ENCODE measurements around the gene PHF2. TPM values are rescaled to one million over a fixed set of nuclear protein-coding genes. Genes with fewer than 3 reads are reported as not detected.

PHF2 gene
- total and polyA plus RNA-seq, 2 experiments from 2014 or later, result 4.3 to 11.8 TPM

DNA sequence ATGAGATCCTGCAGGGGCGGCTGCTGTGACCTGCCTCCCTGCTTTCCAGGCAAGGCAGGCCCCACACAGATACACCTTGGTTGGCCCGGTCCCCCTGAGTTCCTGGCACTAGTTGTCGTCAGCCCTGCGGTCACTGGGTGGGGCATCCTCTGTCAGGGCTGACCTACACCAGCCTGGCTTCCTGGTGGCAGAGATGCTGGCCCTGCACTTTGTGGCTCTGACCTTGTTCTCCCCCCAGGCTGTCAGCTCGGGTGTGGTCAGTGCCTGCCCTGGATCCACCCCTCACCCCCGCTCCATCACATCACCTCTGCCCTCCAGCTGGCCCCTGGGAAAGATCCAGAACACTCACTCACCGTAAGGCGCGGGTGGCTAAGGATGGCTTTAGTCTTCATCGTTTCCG, 74.1 kb downstream of the PHF2 start:
- Histone ChIP-seq H4K20me1 (replicated peaks; ENCODE audit: insufficient read depth) (no peaks in the 10 kb centered on the region), H3K4me1 (ENCODE audit: insufficient read depth) (no peaks in the 10 kb centered on the region), H3K79me2 (replicated peaks; ENCODE audit: insufficient read depth) (no peaks in the 10 kb centered on the region), H2AFZ (no peak overlapping the region), H3F3A (replicated peaks; ENCODE audit: low read depth) (no peaks in the 10 kb centered on the region), H3K9me2 (ENCODE audit: insufficient read depth) (no peaks in the 10 kb centered on the region), H3K4me2 (no peak overlapping the region), H3K27ac (ENCODE audit: low read depth) (no peak overlapping the region), H3K4me3 (no peak overlapping the region), H3K27me3 (ENCODE audit: insufficient read depth) (no peaks in the 10 kb centered on the region), H3K36me3 (ENCODE audit: insufficient read depth) (no peaks in the 10 kb centered on the region)
- Mint-ChIP-seq H3K27me3 (ENCODE audit: insufficient read depth, low read depth, poor library complexity) (peaks cover 2% of the 10 kb centered on the region), H3K4me3 (no peak overlapping the region), H3K36me3 (ENCODE audit: low read depth) (no peaks in the 10 kb centered on the region), H3K9me3 (no peaks in the 10 kb centered on the region), H3K4me1 (no peaks in the 10 kb centered on the region), H3K27ac (no peak overlapping the region)
- DNase-seq (ENCODE audit: low spot score) (no peak), ATAC-seq (no peak)
- TF ChIP-seq, protein P1, sequence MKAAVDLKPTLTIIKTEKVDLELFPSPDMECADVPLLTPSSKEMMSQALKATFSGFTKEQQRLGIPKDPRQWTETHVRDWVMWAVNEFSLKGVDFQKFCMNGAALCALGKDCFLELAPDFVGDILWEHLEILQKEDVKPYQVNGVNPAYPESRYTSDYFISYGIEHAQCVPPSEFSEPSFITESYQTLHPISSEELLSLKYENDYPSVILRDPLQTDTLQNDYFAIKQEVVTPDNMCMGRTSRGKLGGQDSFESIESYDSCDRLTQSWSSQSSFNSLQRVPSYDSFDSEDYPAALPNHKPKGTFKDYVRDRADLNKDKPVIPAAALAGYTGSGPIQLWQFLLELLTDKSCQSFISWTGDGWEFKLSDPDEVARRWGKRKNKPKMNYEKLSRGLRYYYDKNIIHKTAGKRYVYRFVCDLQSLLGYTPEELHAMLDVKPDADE (IDR thresholded peaks at IDR 0.05), result no peak
- TF ChIP-seq ZNF331 (CRISPR knock-in tag; IDR thresholded peaks at IDR 0.05; ENCODE audit: low read depth) (no peak), CREB1 (CRISPR knock-in tag; IDR thresholded peaks at IDR 0.05; ENCODE audit: low read depth) (no peak), JUNB (IDR thresholded peaks at IDR 0.05; ENCODE audit: unreplicated experiment) (no peak), ZNF114 (CRISPR knock-in tag; IDR thresholded peaks at IDR 0.05) (no peak), NANOG (IDR thresholded peaks at IDR 0.05; ENCODE audit: borderline replicate concordance) (no peak), POLR2AphosphoS5 (IDR thresholded peaks at IDR 0.05; ENCODE audit: low read depth) (no peak), STAT1 (IDR thresholded peaks at IDR 0.05; ENCODE audit: unreplicated experiment) (no peak), EZH2 (IDR thresholded peaks at IDR 0.05; ENCODE audit: low read depth, unreplicated experiment) (no peak), EZH2phosphoT487 (IDR thresholded peaks at IDR 0.05; ENCODE audit: unreplicated experiment) (no peak)
- TF ChIP-seq, protein P2, sequence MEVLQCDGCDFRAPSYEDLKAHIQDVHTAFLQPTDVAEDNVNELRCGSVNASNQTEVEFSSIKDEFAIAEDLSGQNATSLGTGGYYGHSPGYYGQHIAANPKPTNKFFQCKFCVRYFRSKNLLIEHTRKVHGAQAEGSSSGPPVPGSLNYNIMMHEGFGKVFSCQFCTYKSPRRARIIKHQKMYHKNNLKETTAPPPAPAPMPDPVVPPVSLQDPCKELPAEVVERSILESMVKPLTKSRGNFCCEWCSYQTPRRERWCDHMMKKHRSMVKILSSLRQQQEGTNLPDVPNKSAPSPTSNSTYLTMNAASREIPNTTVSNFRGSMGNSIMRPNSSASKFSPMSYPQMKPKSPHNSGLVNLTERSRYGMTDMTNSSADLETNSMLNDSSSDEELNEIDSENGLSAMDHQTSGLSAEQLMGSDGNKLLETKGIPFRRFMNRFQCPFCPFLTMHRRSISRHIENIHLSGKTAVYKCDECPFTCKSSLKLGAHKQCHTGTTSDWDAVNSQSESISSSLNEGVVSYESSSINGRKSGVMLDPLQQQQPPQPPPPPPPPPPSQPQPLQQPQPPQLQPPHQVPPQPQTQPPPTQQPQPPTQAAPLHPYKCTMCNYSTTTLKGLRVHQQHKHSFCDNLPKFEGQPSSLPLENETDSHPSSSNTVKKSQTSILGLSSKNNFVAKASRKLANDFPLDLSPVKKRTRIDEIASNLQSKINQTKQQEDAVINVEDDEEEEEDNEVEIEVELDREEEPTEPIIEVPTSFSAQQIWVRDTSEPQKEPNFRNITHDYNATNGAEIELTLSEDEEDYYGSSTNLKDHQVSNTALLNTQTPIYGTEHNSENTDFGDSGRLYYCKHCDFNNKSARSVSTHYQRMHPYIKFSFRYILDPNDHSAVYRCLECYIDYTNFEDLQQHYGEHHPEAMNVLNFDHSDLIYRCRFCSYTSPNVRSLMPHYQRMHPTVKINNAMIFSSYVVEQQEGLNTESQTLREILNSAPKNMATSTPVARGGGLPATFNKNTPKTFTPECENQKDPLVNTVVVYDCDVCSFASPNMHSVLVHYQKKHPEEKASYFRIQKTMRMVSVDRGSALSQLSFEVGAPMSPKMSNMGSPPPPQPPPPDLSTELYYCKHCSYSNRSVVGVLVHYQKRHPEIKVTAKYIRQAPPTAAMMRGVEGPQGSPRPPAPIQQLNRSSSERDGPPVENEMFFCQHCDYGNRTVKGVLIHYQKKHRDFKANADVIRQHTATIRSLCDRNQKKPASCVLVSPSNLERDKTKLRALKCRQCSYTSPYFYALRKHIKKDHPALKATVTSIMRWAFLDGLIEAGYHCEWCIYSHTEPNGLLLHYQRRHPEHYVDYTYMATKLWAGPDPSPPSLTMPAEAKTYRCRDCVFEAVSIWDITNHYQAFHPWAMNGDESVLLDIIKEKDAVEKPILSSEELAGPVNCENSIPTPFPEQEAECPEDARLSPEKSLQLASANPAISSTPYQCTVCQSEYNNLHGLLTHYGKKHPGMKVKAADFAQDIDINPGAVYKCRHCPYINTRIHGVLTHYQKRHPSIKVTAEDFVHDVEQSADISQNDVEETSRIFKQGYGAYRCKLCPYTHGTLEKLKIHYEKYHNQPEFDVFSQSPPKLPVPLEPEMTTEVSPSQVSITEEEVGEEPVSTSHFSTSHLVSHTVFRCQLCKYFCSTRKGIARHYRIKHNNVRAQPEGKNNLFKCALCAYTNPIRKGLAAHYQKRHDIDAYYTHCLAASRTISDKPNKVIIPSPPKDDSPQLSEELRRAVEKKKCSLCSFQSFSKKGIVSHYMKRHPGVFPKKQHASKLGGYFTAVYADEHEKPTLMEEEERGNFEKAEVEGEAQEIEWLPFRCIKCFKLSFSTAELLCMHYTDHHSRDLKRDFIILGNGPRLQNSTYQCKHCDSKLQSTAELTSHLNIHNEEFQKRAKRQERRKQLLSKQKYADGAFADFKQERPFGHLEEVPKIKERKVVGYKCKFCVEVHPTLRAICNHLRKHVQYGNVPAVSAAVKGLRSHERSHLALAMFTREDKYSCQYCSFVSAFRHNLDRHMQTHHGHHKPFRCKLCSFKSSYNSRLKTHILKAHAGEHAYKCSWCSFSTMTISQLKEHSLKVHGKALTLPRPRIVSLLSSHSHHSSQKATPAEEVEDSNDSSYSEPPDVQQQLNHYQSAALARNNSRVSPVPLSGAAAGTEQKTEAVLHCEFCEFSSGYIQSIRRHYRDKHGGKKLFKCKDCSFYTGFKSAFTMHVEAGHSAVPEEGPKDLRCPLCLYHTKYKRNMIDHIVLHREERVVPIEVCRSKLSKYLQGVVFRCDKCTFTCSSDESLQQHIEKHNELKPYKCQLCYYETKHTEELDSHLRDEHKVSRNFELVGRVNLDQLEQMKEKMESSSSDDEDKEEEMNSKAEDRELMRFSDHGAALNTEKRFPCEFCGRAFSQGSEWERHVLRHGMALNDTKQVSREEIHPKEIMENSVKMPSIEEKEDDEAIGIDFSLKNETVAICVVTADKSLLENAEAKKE (CRISPR knock-in tag; IDR thresholded peaks at IDR 0.05), result no peak
- TF ChIP-seq, protein P3, sequence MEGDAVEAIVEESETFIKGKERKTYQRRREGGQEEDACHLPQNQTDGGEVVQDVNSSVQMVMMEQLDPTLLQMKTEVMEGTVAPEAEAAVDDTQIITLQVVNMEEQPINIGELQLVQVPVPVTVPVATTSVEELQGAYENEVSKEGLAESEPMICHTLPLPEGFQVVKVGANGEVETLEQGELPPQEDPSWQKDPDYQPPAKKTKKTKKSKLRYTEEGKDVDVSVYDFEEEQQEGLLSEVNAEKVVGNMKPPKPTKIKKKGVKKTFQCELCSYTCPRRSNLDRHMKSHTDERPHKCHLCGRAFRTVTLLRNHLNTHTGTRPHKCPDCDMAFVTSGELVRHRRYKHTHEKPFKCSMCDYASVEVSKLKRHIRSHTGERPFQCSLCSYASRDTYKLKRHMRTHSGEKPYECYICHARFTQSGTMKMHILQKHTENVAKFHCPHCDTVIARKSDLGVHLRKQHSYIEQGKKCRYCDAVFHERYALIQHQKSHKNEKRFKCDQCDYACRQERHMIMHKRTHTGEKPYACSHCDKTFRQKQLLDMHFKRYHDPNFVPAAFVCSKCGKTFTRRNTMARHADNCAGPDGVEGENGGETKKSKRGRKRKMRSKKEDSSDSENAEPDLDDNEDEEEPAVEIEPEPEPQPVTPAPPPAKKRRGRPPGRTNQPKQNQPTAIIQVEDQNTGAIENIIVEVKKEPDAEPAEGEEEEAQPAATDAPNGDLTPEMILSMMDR (conservative IDR thresholded peaks at IDR 0.05; ENCODE audit: low read depth in 2 of 2), result no peak
- TF ChIP-seq, protein P4, sequence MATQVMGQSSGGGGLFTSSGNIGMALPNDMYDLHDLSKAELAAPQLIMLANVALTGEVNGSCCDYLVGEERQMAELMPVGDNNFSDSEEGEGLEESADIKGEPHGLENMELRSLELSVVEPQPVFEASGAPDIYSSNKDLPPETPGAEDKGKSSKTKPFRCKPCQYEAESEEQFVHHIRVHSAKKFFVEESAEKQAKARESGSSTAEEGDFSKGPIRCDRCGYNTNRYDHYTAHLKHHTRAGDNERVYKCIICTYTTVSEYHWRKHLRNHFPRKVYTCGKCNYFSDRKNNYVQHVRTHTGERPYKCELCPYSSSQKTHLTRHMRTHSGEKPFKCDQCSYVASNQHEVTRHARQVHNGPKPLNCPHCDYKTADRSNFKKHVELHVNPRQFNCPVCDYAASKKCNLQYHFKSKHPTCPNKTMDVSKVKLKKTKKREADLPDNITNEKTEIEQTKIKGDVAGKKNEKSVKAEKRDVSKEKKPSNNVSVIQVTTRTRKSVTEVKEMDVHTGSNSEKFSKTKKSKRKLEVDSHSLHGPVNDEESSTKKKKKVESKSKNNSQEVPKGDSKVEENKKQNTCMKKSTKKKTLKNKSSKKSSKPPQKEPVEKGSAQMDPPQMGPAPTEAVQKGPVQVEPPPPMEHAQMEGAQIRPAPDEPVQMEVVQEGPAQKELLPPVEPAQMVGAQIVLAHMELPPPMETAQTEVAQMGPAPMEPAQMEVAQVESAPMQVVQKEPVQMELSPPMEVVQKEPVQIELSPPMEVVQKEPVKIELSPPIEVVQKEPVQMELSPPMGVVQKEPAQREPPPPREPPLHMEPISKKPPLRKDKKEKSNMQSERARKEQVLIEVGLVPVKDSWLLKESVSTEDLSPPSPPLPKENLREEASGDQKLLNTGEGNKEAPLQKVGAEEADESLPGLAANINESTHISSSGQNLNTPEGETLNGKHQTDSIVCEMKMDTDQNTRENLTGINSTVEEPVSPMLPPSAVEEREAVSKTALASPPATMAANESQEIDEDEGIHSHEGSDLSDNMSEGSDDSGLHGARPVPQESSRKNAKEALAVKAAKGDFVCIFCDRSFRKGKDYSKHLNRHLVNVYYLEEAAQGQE (IDR thresholded peaks at IDR 0.05; ENCODE audit: unreplicated experiment), result no peak
